CD1c-positive myeloid dendritic cell (primary cell): ENCODE measurements around the gene FAM162B.
"Not testable (repeated sequence)": the region's sequence is repeated elsewhere in the genome, so short reads cannot be mapped to it uniquely, and the experiment has no call there.

Experiments
- DNase-seq: peaks from one replicate; pipeline ENCODE4 v3.0.0-alpha.2; 2016; ENCODE audit errors: extremely low spot score

FAM162B gene

DNA sequence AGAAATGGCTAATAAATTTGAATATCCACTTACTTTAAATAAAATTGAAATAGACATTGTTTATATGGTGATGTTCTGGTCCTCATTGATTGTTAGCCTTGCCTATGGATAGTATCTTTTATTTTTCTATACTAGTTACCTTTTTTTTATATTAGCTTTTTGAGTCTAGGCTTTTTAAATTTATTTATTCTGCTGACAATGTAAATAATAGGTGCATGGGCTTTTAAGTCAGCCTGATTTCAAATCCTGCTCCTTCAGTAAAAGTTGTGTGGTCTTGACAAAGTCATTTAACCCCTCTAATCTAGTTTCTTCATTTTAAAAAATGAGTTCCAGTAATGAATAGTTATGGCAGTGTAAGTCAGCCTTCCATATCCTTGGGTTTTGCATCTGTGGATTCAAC is 38.6 kb downstream of the FAM162B start:
- no peak for DNase-seq

DNA sequence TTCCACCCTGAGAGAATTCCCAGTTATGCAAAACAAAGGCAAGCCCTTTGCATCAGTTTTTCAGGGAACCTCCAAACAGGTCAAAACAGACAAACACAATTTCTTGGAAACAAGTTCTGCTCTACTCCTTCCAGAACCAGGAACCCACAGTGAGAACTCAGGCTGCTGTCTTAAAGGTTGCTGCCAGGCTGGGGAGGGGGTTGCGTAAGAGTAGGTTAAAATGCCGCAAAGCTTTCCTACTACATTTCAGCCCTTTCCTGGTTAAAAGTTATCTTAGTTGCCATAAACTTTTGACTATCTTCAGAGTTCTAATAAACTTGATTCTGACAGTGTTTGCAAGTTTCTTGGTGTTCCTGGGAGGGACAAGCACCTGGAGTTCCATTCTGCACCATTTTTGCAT is 50.8 kb downstream of the FAM162B start:
- DNase-seq, result no peak

DNA sequence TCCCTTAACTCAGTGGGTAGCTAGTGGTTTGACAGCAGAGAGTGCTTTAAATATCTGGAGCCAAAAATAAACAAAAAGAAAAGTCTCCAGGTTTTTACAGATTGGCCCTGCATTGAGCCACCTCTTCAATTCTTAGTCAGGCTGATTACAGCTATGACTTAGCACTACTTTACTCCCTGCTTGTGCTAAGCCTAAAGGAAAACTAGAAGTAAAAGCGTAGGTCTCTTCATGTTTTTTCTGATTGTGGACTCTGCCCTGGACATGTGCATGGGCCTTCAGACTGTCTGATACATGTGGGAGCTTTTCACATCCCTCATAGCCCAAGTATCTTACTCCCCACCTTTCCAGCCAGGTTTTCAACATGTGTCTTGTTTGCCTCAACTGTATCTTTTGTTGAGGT is 51.2 kb downstream of the FAM162B start:
- no peak for DNase-seq

DNA sequence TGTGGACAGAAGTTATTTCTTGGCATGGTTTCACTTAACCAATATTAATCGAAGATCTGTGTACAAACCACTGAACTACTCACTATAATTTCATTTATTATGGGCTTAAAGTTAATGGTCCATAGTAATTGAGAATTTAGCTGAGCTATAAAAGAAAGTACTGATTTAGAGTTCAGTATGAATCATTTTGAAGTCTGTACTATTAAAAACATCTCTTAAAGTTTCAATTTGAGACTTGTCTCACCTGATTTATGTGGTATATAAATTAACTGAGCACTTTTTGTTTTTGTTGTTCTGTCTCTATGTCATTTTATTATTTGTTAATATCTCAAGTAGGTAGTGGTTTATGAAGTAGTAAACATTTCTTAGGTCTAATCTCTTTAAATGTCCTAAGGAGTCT is 59.6 kb downstream of the FAM162B start:
- no peak for DNase-seq

DNA sequence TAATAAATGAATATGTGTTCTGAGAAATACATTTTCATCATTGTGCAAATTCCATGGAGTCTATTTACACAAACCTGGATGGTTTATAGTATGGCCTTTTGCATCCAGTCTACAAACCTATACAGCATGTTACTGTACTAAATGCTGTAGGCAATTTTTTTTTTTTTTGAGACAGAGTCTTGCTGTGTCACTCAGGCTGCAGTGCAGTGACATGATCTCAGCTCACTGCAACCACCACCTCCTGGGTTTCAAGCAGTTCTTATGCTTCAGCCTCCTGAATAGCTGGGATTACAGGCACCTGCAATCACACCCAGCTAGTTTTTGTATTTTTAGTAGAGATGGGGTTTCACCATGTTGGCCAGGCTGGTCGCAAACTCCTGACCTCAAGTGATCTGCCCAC is 61.6 kb downstream of the FAM162B start:
- not testable (repeated sequence) for DNase-seq
